DMS79 treated with DMSO at 0.1 percent for 48 hours (cell line): ENCODE measurements around the gene TUBAL3.

ENCODE experiments used
- DNase-seq: peaks from one replicate; lab custom pipeline; 2025; lab: John Stamatoyannopoulos, UW

Gene TUBAL3

DNA sequence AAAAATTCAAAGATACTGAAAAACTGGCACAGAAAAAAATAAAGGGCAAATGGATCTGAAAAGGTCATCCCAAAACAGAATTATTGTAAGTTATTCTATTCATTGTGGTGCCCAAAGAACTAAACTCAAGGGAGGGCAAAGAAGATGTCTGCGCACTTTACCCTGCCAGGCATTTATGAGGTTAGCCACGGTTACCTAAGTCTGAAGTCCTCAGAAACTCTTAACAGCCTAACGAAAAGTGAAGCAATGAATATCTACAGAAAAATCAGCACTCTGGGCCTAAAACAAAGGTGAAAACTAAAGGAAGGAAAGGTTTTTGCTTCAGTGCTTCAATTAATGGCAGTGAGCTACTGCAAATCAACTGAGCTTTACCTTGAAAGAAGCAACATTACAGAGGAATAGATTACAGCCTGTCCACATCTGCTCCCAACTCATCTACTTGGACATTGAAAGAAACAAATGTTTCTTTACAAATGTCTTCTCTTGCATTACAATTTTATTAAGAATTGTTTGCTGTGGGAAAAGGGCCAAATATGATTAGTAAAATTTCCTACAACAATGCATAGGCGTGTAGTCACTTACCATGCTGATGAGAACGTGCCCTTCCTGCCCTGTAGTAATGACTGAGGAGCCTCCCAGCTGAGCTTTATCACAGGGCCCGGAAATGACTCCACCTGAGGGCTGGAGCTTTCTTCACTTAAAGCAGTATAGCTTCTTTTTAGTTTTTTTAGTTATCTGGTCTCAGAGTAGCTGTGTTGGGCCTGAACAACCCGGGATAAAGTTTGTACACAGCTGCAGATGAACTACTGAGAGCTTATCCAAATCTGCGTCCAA, at the start of gene TUBAL3:
Gene TUBAL3 (minus strand): TSS at position 621 of the 834 bp plus-strand sequence. CDS start 36 bp downstream, at position 585.
- no peak for DNase-seq

DNA sequence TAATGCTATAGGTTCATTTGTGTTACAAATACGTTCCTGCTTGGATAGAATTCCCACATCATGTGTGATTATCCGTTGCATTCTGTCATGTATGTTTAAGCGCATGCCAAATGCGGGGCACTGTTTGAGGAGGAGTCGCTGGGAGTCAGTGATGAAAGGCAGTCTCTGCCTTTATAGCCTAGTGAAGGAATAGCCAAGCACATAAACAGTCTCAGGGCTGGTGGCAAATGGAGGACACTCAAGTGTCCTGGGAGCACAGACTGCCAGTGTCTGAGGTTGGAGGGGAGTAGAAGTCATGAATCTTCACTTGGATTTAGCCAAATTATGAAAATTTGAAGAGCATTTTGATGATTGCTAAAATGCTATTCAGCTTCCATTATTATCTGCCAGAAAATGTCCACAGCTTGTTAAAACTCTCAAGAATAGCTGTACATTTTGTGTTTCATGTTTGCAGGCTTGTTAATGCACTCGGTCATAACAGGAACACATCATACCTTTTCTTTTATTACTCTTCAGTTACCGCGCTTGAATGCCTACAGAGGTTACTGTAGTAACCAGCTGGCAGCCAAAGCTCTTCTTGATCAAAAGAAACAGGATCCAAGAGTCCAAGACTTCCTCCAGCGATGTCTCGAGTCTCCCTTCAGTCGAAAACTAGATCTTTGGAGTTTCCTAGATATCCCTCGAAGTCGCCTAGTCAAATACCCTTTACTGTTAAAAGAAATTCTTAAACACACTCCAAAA, 49.3 kb upstream of the TUBAL3 start:
- DNase-seq: peak; percentile 82

DNA sequence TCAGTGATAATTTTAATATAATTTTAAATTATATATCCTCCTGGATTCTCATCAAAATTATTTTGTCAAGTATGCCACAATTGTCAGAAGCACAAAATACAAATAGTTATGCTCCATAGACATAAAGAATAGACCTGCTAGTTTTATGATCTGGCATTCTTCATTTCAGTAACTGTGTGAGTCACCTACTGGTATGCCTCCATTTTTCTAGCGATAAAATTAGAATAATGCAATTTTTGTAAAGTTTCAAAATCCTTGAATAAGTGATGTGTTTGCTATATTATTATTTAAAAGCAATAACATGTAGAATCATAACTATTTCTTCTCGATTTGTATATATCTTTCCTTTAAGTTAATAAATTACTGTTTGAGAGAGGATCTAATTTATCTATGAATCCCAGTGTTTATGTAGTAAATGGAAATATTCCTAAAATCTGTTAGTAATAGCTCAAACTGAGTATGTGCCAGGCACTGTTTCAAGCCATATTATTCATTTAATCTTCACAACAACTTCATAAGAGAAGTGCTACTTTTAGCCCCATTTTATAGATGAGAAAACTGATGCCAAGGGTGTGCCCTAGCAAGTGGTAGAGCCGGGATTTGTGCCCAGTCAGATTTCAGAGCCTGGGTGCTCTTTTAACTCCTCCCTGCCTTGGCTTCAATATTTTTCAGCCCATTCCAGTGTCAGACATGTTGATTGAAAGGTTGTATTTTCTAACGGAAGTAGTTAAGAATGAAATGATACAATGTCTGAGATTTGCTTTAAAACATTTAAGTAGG, 46.2 kb upstream of the TUBAL3 start:
- DNase-seq: no peak

DNA sequence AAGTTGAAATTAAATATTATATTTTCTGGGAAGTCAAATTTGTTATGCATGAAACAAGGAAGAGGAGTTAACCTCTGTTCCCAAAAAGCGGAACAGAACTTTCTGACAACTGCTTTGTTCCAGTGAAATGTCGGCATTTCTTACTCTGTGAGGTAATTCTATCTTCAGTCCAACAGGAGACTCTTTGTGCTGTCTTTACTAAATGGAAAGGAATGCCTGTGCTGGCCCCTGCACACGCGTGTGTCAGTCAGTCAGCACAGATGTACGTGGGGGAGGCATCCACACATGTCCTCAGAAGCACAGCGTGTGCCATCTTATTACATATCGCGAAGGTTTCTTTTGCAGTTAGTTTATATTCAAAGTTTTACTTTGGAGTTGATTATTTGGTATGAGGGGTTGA, 45.2 kb upstream of the TUBAL3 start:
- DNase-seq: no peak

DNA sequence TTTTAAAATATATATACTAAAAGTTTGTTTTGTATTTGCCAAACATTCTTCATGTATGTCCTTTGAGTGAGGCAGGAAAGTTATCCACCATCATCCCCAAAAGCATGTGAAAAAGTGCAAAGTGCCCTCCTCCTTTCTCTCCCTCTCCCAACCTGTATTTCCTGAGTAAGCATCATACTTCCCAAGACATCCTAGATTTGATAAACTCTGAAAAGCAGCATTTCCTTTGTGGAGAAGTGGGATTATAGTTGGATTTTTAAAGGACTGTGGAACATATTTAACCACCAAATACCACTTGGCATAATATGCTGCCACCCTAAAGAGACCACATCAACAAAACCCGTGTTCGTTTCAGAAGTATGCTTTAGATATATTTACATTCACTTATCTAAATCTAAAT, 44.6 kb upstream of the TUBAL3 start:
- DNase-seq: no peak

DNA sequence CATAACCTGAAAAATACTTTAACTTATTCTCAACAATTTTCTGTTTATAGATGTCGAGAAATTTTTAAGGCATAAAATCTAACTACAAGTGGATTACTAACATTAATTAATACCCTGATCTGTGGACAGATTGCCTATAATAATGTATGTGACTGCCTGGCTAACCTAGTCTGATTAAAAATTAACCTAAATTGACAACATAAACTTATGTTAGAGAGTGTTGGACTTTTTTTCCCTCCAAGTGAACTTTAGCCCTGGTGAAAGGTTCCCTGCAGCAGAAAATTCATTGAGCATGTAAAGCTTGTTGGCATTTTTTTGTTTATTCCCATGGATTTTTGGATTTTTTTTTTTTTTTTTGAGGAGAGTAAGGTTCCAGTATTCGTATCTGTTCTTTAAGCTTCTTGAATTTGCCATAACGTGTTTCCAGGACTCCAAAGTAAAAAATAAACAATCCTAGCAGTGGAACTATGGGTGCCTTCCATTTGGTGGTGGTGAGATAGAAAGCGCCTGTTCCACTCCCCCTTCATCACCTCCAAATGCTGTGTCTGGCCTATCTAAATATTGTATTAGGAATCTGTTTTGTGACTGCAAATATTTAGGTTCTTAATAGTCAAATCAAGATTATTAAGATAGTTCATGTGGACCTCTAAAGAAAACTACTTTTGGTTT, 43.8 kb upstream of the TUBAL3 start:
- DNase-seq: no peak

DNA sequence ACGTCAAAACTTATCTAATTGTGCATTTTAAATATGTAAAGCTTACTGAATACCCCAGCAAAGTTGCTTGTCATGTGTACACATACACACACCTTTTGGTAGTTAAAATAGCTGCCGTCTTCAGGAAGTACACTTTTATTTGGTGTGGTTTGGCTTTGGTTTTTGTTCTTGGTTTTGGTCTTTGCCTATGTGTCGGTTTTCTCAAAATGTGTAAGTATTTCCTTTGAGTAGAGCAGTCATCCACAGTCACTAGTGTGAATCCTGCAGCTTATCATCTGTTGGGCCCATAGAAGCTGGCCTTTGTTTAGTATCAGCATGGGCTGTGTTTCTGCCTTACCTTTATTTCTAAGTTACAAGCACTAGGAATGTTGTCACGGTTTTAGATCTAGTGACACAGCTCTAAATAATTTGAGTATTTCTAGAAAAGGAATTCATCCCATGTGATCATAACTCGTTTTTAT, 43.0 kb upstream of the TUBAL3 start:
- DNase-seq: no peak

DNA sequence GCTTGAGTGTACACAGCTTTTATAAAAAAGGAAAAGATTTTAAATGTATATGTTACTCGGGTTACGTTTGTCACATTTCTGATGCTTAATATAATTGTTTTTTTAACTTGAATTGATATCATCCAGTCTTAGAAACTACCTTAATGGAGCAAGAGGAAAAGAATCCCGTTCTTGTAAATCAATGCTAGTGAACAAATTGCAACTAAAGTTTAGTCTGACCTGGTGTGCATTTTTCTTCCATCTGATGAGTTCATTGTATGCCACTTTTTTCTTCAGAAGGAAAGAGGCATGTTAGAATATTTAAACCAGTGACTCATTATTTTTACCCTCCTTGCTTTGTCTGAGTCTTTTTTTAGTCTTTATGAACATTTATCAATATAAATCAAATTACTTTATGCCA, 42.4 kb upstream of the TUBAL3 start:
- DNase-seq: no peak

DNA sequence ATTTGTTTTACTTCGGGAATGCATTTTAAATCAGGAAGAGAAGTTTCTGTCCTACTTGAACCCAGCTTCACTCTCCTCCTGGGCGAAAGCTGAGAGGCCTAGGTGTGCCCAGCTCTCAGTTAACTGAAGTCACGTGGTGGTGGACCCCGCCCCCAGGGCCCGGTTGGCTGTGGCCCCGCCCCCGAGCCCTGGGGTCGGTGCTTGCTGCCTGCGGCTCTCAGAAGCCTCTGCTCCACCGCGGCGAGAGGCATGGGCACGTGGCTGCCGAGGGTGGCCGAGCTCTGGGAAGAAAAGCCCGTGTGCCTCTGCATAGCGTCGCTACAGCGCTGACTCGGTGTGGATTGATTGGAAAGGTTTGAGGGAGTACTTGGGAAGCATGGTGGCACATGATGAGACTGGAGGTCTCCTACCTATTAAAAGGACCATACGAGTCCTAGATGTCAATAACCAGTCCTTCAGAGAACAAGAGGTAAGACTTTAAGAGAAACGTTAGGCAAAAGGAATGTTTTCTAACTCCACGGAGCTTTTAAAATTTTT, 41.8 kb upstream of the TUBAL3 start:
- peak; percentile 33 for DNase-seq

DNA sequence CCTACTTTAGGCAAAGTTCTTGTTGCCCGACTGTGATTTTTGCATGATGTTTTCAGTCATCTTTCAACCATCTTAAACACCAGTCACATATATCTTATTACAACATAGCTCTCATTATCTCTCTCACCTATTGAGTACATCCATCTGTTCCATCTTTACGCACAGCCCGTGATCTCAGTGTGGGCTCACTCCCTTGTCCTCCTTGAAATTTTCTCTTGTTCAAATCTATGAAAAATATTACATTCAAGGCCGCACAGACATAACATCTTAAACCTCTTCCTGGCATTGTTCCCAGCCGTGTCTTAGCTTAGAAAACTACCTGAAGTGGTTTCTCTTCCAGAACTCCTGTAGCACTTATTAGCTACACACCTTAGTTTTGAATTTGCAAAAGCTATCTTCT, 40.4 kb upstream of the TUBAL3 start:
- peak; percentile 44 for DNase-seq

DNA sequence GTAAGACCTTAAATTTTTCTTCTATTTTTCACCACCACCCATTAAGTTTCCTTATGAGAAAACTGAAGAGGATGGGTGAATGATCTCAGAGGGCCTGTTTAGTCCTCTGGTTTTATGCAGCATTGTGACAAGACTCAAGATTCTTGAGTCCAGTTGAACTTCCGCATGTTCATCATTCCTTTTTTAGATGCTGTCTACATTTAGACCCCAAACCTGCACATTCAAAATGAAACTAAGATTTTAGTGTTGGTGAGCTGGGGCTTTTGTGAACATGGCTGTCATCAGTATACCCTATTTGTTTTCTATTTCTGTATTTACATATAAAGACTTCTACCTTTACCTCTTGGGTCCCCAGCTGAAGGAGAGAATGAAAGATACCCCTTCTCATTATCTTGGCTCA, 38.8 kb upstream of the TUBAL3 start:
- DNase-seq: no peak

DNA sequence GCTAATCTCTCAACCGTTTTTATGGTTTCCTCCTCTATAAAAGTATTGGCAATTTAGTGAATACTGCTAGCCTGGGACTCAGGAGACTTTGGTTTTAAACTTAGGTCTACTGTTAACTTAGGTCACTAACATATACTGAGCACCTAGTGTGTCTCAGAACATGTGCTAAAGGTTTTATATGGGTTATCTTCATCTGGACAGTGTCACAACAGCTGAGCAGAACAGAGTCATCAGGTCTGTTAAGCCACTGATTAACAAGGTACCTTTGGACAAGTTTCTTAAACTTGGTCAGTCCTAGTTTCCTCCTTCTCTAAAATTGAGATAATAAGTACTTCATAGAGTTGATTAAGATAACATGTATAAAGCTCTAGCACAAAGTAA, 38.4 kb upstream of the TUBAL3 start:
- no peak for DNase-seq

DNA sequence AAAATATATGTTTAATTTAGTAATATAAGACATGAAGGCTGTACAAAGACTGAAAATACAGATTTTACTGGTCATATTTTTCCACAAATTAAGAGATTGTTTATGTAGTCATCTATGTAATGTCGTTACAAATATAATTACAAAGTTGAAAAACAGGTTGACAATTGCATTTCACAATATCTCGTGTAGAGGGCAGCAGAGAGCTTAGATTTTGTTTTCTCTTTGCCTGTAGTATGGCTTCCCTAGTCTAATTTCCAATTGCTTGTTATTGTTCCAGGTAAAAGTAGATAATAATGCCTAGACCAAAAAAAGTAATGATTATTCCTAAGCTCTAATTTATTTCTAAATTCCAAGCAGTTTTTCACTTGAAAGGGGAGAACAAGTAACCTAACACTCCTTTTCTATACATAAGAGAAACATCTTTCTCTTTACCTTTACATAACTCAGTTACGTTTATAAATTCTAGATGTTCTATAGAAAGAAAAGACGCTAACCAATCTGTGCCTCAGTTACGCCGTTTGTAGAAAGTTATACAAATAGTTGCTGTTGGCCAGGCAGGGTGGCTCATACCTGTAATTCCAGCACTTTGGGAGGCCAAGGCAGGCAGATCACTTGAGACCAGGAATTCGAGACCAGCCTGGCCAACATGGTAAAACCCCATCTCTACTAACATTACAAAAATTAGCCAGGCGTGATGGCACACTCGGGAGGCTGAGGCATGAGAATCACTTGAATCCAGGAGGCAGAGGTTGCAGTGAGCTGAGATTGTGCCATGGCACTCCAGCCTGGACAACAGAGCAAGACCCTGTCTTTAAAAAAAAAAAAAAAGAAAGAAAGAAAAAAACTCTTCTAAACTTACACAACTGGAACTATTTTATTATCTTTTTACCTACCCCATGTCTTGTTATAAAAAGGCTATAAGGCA, 37.7 kb upstream of the TUBAL3 start:
- DNase-seq: peak; percentile 50

DNA sequence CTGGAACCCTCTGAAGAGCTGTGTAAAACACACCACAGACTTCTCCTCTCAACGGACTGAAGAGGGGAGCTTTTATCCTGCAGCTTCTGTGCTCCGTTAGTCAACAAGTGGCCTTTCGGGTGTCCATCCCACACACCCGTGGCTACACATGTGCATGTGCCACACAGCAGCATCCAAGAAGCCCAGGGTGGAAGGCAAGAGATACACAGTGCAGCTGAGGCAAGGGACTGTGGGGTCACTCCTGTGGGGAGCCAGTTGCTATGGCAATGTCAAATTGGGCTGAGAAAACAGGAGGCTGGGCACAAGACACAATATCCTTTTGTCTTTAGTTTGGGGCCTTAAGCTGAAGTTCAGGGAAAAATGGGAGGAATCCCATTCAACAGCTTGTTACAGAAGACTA, 36.5 kb upstream of the TUBAL3 start:
- DNase-seq: no peak

DNA sequence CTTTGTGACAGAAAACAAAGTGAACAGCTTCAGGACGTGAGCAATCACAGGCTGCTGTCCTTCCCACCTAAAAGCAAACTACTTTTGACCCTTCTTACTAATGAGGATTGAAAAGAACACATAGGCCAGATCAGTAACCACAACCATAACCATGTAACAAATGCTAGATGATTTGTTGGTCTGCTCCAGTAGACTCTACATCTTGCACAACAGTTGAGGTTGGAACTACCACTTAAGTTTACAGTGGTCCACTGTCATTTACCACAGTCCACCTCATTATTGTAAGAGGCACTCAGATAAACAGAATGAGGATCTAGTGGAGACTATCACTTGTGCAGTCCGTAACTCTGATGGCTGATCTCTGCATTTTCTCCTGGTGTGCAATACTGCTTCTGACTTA, 35.6 kb upstream of the TUBAL3 start:
- no peak for DNase-seq

DNA sequence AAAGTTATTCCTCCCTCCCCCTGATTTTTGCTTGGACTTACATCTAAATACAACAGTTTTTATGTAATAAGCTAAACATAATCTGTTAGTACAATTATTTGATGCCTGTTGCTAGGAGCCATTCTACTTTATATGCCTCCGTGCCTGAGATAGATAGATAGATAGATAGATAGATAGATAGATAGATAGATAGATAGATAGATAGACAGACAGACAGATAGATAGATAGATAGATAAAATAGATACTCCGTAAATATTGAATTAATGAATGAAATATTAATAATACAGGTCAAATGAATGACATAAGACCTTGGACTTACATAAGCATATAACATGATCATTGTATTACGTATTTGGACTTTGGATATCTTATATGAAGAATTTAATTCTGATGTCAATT, 30.7 kb upstream of the TUBAL3 start:
- DNase-seq: no peak

DNA sequence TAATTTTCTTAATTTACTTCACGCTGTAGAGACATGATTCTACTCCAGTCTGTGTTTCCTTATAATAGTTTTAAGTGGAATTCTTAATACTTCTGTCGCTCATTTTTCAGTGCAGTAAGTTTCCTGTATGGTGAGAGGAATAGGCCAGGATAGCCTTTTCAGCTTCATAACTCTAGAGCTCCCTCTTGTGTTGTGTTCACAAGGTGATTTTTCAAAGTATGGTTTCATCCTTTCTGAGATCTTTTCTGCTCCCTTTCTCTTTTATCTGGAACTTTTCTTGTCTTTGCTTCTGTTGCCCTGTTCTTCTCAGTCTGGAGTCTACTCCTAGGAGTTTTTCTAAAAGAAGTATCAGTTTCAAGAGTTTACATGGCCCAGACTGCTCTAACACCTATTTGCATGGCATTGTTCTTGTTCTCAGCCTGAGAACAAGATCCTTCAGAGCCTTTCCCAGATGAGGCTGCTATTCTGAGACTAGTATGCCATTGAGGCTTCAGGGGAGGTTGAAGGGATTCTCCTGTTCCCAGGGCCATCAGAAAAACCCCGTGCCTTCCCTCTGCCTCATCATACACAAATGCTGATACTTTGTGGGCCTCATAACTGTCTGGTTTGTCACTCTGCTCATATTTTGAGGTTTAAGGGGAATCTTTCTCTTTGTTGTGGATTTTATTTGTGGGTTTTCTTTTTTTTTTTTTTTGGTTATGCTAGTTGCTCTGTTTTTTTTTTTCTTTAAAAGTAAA, 29.6 kb upstream of the TUBAL3 start:
- peak; percentile 8 for DNase-seq

DNA sequence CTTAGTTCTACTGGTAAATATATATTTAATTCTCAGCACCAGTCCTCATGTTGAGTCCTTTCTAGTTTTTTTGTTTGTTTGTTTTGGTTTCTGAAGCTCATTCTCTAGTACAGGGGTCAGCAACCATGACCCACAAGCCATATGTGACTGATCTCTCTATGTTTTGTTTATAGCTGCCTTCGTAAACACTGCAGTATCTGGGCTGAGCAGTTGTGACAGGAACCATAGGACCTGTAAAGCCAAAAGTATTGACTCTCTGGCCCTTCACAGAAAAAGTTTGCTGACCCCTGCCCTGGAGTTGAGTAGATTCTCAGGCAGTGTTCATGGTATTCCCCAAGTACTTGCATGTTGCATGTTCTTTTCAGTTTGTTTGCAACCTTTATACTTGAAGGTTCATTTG, 28.6 kb upstream of the TUBAL3 start:
- no peak for DNase-seq

DNA sequence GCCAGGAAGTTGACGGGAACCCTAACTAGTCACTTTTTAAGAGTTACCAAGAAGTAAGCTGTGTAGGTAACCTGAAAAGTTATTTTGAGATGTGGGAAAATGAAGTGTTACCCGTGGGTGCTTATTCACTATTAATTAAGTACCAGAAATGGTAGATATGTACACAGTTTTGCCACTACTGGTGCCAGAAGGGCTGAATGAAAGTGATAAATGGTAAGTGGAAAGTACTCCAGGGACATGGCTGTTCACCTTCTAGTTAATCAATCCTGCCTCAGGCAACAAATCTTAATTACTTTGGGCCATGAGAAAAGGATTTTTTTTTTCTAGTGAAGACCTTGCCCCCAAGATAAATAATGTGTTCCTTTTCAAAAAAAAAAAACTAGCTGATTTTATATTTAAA, 23.5 kb upstream of the TUBAL3 start:
- no peak for DNase-seq

DNA sequence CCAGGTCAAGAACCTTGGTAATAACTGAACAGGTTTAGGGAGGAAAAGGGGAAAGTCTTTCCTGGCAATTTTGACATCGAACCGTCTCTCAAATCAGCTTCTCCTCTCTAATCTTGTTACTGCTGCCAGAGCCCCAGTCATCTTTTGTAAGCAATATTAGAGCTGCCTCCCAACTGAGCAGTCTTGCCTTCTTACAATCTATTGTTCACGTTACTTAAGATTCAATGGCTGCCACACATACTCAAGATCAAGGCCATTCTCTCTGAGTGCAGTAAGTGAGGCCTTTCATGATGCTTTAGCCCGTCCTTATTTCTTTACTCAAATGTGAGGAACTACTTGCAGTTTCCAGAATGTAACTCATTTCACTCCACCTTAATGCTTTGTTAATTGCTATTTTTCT, 20.1 kb upstream of the TUBAL3 start:
- no peak for DNase-seq
